Nucleus accumbens (tissue), 56 donors: ENCODE data around the gene MPC1L.

Experiments
- DNase-seq, 56 donors: peaks; one replicate each; lab custom pipeline; 2025; lab: John Stamatoyannopoulos, UW

MPC1L gene

GRCh38 chrX:40625294-40625693 lies 2.1 kb downstream of the MPC1L start:
- no peak for DNase-seq

GRCh38 chrX:40628506-40628905 lies 5.3 kb downstream of the MPC1L start:
- DNase-seq, result no peak

- DNase-seq, result no peak
Observed at GRCh38 chrX:40632199-40632598, 9.0 kb downstream of the MPC1L start.

DNA sequence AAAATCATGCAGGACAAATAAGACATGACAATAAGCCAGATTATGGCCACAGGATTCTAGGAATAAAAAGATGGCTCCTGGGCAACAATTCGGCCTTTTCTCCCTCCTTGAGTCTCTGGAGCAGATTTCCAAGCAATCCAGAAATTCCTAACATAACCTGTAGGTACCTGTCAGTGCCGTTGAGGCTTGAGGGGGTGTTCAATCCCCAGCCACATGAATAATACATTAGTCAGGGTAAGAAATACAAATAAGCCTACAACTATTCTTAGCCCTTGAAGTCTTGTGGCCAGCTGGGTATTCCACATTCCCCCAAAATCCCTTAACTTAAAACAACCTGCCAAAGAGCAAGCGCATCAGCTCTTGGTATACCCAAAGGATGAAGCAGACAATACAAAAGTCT lies 14.5 kb downstream of the MPC1L start:
- DNase-seq, result no peak

DNA sequence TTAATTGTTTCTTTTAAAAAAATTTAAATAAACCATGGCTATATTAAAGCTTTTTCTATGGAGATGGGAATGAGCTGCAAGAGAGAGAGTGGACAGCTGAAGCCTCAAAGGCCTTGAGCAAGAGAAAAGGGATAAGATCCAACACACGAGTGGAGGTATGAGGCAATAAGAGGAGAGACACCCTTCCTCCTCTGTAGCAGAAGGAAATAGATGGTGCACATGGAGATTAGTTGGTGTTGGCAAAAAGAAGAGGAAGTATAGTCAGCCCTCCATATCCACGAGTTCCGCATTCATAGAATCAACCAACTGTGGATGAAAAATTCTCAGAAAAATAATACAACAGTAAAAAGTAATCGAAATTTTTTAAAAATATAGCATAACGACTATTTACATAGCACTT lies 20.9 kb downstream of the MPC1L start:
- no peak for DNase-seq

DNA sequence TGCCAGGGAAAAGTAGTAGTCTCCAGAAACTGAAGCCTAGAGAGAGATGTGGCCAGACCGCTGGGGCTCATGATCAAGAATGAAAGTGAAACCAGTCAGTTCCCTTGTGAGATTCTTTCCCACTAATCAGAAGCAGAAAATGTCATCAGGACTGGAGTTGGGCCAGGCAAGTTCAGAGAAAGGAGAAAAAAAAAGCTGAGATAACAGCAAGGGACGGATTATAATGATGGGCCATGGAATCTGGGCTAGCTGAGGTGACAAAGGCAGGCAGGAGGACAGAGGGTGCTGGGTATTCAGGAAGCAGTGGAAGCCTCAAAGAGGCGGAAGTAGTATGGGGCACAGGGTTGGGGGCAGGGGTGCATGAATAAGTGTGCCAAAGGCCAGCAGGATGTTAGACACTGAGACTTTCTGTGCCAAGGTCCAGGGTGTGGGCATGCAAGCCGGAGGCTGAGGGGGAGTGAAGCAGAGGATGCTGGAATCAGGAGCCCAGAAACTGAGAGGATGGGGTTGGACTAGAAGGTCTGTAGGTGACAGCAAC lies 21.7 kb downstream of the MPC1L start:
- DNase-seq, result peak in 33 of 56 donors; percentile 0 to 45 (median 19)

DNA sequence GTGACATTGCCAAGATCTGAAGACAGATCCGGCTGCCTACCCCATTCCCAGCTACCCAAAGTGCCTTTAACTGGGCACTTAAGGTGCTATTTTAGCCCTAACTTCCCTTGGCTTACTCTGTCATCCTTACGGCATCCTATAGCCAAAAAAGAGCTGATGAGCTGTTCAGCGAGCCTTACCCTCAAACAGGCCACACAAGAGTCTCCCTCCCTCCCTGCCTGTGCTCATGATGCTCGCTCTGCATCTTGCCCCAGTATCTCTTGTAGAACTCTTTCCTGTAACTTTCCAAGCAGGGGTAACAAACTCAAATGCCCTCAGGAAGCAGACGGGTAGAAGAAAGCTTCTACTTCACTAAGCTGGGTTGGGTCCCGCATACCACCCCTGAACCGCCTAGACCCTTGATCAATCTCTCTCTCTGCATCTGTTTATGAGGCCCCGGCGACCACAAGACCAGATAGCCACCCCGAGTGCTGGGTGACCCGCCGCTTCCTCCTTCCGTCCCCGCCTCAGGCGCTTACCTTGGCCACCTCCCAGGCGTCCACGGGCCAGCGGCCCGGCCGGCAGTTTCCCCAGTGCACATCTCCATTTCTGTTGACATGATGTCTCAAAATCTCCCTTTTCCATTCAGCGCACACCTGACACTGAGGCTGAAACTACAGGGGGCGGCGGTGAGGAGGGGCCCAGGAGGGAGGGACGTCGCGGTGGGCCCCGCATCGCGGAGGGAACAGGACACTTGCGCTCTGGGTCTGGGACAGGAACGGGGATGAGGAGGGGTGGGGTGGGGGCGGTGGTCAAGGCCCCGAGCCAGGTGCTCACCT lies 23.5 kb downstream of the MPC1L start:
- peak in 22 of 56 donors; percentile 0 to 54 (median 12) for DNase-seq

DNA sequence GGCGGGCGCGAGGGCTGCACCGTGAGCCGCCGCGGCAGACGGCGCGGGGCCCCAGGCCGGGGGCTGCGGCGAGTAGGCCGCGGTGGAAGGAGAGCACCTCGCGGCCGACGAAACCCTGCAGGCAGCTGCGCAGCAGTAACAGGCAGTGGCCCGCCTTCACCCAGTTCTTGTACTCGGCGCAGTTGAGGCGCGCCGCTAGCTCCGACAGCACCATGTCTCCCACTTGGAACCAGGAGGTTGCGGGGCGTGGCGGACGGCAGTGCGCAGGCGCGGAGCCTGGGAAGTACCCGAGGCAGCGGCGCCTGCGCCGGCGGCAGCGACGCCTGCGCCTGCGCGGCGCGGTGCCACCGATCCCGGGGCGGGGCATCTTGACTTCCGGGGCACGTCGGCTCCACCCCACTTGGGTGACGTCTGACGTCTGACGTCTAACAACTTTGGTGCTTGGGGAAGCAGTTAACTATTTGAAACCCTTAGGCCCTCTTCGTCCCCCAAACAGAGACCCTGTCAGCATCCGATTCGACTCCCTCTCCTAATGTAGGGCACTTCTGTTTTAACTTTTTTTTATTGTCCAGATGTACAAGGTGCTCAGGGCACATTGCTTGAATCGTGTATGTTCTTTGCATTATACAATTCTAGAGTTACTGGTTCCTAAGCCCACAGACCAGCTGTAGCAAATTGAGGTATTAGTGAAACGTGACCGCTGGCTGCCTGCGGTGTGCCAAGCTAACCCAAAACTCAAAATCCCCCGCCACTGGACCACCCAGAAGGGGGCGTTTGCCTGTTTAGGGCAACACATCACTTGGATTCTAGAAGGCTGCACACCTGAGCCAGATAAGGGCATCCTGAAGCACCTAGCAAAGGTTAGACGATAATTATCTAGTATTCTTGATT lies 24.3 kb downstream of the MPC1L start, which contains the start of gene CXorf38:
TSS of gene CXorf38 (minus strand) at position 255 of the 891 bp plus-strand sequence. CDS start at position 214, 41 bp downstream.
- peak in 55 of 56 donors; percentile 27 to 92 (median 81) for DNase-seq

DNA sequence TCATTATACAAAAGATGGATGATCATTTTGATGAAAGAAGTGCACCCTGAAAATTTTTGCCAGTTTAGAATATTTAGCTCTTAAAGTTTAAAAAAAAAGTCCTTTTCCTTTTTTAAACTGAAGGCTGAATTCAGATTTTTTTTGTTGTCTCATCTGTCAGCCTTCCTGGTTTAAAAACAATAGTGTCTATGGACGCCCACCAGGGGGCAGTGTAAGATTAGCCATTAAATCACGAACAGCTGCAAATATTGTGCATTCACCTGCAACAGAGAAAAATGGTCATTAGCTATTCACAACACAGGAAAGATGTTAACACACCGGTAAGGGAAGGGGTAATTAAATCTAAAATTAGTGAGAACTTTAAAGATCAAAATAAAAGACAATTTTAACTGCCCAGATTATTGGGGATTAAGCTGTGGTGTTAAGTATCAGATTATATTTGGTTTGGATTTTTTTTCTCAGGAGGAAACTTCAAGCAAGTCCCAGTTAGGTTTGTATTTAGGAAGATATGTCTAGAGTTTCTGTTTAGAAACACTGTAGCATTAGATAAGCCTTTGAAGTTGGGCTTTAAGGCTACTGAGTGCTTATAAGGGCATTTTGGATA lies 28.5 kb downstream of the MPC1L start:
- peak in 44 of 56 donors; percentile 0 to 75 (median 23) for DNase-seq

DNA sequence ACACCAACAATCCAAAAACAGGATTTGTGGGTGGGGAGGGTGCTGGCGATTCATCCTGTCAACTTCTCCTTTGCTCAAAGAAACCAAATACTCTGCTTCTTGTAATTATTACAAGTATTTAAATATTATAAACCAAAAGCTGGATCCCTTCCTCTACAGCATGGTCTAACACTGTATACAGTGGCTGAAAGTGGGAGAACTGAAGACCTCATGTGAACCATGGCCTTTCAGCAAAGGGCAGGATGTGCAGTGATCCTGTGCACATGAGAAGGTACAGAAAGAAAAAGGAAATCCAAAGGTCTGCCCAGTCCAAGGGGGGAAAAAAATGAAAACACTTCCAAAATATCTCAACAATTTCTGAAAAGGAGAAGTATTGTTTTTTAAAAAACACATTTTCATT lies 29.4 kb downstream of the MPC1L start:
- DNase-seq, result no peak

DNA sequence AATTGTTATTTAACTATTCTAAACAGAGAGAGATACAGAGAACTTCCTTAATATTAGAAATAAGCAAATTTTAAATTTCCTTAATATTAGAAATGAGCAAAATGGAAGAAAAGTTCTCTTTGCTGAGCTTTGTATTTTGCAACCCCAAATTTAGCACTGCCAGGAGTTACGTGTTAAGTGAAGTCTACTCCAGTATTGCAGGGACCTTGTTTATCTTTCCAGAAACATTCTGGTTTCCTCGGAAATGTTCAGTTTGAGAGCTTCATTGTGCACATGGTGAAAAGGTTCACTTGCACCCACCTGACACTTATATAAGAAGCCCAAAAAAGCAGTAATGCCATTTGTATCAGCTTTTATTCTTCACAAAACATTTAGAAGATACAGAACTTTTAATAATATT lies 30.3 kb downstream of the MPC1L start:
- peak in 1 of 56 donors; percentile 7 for DNase-seq

DNA sequence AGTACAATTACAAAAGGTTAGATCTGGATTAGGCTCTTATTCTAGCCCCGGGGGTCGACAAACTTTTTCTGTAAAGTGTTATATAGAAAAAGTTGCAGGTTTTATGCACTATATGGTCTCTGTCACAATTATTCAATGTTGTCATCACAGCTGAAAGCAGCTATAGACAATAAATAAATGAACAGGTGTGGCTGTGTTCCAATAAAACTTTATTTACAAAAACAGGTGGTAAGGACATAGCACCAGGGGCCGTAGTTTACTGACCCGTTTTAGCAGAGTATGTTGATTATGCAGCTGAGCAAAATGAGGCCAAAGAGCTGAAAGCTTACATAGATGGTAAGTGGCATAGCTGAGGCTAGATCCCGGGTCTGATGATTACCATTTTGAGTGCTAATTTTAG lies 37.2 kb downstream of the MPC1L start:
- DNase-seq, result no peak

GRCh38 chrX:40661489-40661888 lies 38.3 kb downstream of the MPC1L start:
- no peak for DNase-seq

GRCh38 chrX:40663078-40663740 lies 40.0 kb downstream of the MPC1L start:
- no peak for DNase-seq

DNA sequence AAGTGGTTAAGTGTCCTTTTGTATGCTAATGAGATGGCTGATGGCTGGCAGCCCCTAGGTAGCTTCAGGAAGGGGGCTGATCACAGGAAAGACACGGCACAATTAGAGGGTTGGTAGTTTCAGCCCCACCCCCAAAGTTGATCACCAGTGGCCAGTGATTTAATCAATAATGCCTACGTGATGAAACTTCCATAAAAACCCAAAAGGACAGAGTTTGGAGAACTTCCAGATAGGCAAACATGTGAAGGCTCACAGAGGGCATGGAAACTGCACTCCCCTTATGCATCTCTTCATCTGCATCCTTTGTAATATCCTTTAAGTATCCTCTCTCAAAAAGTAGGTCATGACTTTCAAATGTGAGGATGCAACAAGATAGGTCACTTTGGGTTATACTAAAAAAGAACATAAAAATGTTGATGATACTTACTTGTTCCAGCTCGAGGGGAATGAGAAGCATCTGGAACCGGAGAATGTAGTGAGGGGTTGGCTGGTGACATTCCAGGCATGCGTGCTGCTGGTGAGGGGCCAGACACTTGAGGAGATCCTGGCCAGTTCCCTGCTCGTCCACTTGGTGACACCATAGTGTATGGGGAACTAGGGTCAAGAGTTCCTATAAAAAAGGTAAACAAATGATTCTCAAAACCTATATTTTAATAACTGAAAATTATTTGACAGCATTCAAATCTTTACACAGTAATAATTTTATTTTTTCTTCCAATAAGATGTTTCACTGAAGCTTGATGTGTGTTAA lies 40.8 kb downstream of the MPC1L start:
- DNase-seq, result peak in 11 of 56 donors; percentile 2 to 23 (median 6)

DNA sequence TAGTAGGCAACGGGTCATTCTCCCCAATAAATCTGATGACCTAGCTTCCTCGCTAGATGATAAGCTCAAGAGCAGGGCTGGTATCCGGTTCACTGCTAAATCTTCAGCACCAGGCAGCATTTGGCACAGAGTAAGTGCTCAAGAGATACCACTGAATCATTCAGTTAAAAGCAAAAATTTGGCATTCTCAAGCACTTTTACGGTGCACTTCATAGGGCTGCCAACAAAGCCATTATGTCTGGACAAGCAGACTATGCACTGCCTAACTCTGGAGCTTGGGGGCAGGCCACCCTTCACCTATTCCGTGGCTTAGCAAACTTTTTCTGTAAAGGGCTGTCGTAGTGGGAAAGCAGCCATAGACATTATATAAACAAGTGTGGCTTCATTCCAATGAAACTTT lies 47.9 kb downstream of the MPC1L start:
- no peak for DNase-seq
